MM.1S (cell line): ENCODE data around the gene PLAAT3.

ENCODE experiments used
- DNase-seq: peaks from one replicate; pipeline ENCODE4 v3.0.0-alpha.2; 2015
- H2AFZ ChIP-seq: fragments of 300-600 bp; sonication (generic); 2 replicates; pipeline ENCODE4 v1.6.0; 2016; ENCODE audit warnings: antibody characterized with exemption, low read length
- H3F3A ChIP-seq: fragments of 300-600 bp; sonication (generic); 2 replicates; pipeline ENCODE4 v1.6.1; 2016; ENCODE audit warnings: mild to moderate bottlenecking, antibody characterized with exemption, low read length, moderate library complexity, mixed read lengths; ENCODE audit not compliant: insufficient read depth
- H3K27ac ChIP-seq: fragments of 300-600 bp; sonication (generic); 2 replicates; pipeline ENCODE4 v1.5.1; 2016; ENCODE audit warnings: mild to moderate bottlenecking, low read length
- H3K27me3 ChIP-seq: fragments of 300-600 bp; sonication (generic); replicated peaks from 2 replicates; pipeline ENCODE4 v1.6.0; 2016; ENCODE audit warnings: low read length; ENCODE audit not compliant: insufficient read depth
- H3K36me3 ChIP-seq: fragments of 300-600 bp; sonication (generic); replicated peaks from 2 replicates; pipeline ENCODE4 v1.6.1; 2016; ENCODE audit warnings: mild to moderate bottlenecking, low read length, mixed read lengths; ENCODE audit not compliant: insufficient read depth
- H3K4me1 ChIP-seq: fragments of 300-600 bp; sonication (generic); 2 replicates; pipeline ENCODE4 v1.6.1; 2016; ENCODE audit warnings: low read length, mixed read lengths
- H3K4me2 ChIP-seq: fragments of 300-600 bp; sonication (generic); 2 replicates; pipeline ENCODE4 v1.6.0; 2016; ENCODE audit warnings: low read depth, low read length
- H3K4me3 ChIP-seq: fragments of 300-600 bp; sonication (generic); 2 replicates; pipeline ENCODE4 v1.5.1; 2016; ENCODE audit warnings: low read length, mixed read lengths
- H3K79me2 ChIP-seq: fragments of 300-600 bp; sonication (generic); 2 replicates; pipeline ENCODE4 v1.6.1; 2016; ENCODE audit warnings: mixed run types, low read length, mixed read lengths
- H3K9ac ChIP-seq: fragments of 300-600 bp; sonication (generic); 2 replicates; pipeline ENCODE4 v1.6.1; 2016; ENCODE audit warnings: low read length, mixed read lengths
- H3K9me2 ChIP-seq: fragments of 300-600 bp; sonication (generic); replicated peaks from 2 replicates; pipeline ENCODE4 v1.6.1; 2016; ENCODE audit warnings: mild to moderate bottlenecking, low read length, mixed read lengths; ENCODE audit not compliant: insufficient read depth
- H3K9me3 ChIP-seq: fragments of 300-600 bp; sonication (generic); replicated peaks from 2 replicates; pipeline ENCODE4 v1.6.1; 2016; ENCODE audit warnings: mild to moderate bottlenecking, low read length, mixed read lengths; ENCODE audit not compliant: insufficient read depth
- H4K20me1 ChIP-seq: fragments of 300-600 bp; sonication (generic); 2 replicates; pipeline ENCODE4 v1.6.1; 2016; ENCODE audit warnings: mild to moderate bottlenecking, low read length, moderate library complexity, mixed read lengths; ENCODE audit not compliant: insufficient read depth
- EZH2 ChIP-seq: fragments of 300-600 bp; sonication (generic); optimal IDR thresholded peaks from 2 replicates; pipeline ENCODE3; 2017; ENCODE audit warnings: low read depth, mild to moderate bottlenecking, antibody characterized with exemption, low read length, mixed read lengths
- EZH2phosphoT487 ChIP-seq: fragments of 300-600 bp; sonication (generic); IDR thresholded peaks from 2 replicates; pipeline ENCODE4 v1.6.1; 2018; ENCODE audit warnings: antibody characterized with exemption, low read length
- TF ChIP-seq, protein P1 (sequence below): fragments of 300-600 bp; sonication (generic); IDR thresholded peaks from 2 replicates; pipeline ENCODE4 v1.5.1; 2016; ENCODE audit warnings: antibody characterized with exemption, low read length, mixed read lengths

PLAAT3 gene

DNA sequence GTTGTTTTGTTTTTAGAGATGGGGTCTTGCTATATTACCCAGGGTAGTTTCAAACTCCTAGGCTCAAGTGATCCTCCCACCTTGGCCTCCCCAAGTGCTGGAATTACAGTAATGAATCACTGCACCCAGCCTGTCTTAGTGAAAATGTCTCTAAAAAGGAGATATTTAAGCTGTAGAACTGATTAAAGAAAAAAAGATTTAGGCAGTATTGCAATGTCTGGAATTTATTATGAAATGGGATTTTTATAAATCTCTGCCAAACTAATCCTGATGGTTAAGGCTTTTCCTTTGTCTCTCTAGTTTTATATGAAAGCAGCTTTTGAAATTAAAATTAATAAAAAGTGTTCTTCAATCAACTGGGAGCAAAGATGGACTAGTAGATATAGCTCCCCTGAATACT is 2.1 kb downstream of the PLAAT3 start:
- H3K4me3 ChIP-seq = no peak overlapping the region

DNA sequence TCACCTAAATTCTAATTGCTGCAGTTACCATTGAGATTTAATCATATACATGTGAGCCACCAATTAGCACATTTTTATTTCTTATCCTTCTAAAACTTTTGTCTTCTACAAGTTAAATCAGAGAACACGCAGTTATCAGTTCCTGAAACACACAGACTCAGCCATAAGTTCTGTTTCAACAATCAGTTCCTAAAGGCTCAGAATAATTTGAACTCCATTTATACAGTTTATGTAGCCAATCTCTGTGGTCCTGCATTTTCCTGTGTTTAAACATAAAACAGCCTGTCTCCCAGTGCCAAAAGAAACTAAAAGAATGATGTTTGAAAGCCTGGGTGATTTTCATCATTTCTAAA is 2.9 kb downstream of the PLAAT3 start:
- TF ChIP-seq, protein P1, sequence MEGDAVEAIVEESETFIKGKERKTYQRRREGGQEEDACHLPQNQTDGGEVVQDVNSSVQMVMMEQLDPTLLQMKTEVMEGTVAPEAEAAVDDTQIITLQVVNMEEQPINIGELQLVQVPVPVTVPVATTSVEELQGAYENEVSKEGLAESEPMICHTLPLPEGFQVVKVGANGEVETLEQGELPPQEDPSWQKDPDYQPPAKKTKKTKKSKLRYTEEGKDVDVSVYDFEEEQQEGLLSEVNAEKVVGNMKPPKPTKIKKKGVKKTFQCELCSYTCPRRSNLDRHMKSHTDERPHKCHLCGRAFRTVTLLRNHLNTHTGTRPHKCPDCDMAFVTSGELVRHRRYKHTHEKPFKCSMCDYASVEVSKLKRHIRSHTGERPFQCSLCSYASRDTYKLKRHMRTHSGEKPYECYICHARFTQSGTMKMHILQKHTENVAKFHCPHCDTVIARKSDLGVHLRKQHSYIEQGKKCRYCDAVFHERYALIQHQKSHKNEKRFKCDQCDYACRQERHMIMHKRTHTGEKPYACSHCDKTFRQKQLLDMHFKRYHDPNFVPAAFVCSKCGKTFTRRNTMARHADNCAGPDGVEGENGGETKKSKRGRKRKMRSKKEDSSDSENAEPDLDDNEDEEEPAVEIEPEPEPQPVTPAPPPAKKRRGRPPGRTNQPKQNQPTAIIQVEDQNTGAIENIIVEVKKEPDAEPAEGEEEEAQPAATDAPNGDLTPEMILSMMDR = no peak
- TF ChIP-seq EZH2phosphoT487 = no peak
- TF ChIP-seq EZH2 = no peak
- no peak overlapping the region for H3K27ac ChIP-seq
- H4K20me1 ChIP-seq = no peaks in the 10 kb centered on the region
- no peaks in the 10 kb centered on the region for H3K79me2 ChIP-seq
- no peaks in the 10 kb centered on the region for H3K9me2 ChIP-seq
- H3K4me3 ChIP-seq = no peak overlapping the region
- H3K27me3 ChIP-seq = no peaks in the 10 kb centered on the region
- no peak overlapping the region for H2AFZ ChIP-seq
- H3K9ac ChIP-seq = no peak overlapping the region
- no peaks in the 10 kb centered on the region for H3F3A ChIP-seq
- DNase-seq = no peak
- H3K4me1 ChIP-seq = no peaks in the 10 kb centered on the region
- H3K4me2 ChIP-seq = no peak overlapping the region
- no peaks in the 10 kb centered on the region for H3K9me3 ChIP-seq
- H3K36me3 ChIP-seq = no peaks in the 10 kb centered on the region

More for the DNA sequence above, 2.1 kb downstream of the PLAAT3 start:
- Histone ChIP-seq H3K79me2 (no peaks in the 10 kb centered on the region), H3K27me3 (no peaks in the 10 kb centered on the region), H3K36me3 (no peaks in the 10 kb centered on the region), H3F3A (no peaks in the 10 kb centered on the region), H3K27ac (no peak overlapping the region), H3K9me2 (no peaks in the 10 kb centered on the region), H4K20me1 (no peaks in the 10 kb centered on the region), H3K4me2 (no peak overlapping the region), H3K9me3 (no peaks in the 10 kb centered on the region), H3K9ac (no peak overlapping the region), H3K4me1 (no peaks in the 10 kb centered on the region), H2AFZ (no peak overlapping the region)
- TF ChIP-seq EZH2phosphoT487 (no peak), EZH2 (no peak)
- TF ChIP-seq, protein P1 = no peak
- DNase-seq = no peak

DNA sequence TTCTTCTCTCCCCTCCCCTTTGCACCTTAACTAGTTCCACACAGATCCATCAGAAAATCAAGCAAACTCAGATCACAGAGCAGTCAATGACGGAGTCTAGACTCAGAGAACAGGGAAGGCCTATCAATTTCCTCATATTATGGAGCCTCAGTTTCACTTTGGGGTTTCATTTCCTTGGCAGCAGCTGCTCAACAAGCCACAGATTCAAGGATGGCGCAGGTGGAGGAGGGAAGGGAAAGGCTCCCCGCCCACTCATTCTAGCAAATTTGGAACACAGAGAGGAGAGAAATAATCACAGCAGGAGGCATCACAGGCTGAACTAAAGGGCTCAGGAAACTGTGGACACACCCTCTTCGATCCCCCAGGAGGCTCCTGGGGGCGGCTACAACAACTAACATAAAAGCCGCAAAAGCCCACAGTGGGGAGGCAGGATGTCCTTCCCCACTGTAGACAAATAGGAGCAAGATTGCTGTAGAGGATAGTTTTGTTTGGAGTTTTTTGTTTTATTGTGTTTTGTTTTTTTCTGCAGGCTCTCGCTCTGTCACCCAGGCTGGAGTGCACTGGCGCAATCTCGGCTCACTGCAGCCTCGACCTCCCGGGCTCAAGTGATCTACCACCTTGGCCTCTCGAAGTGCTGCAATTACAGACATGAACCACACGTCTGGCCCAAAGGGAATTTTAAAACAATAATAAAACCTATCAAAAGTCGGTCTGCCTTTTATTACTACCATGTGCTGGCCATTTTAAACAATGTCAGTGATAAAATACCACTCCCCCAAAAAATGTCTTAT is 3.4 kb downstream of the PLAAT3 start:
- Histone ChIP-seq H3K27ac (no peak overlapping the region), H3K4me1 (no peaks in the 10 kb centered on the region), H3K9ac (no peak overlapping the region), H2AFZ (no peak overlapping the region), H3F3A (no peaks in the 10 kb centered on the region), H3K27me3 (no peaks in the 10 kb centered on the region), H3K4me2 (no peak overlapping the region), H3K79me2 (no peaks in the 10 kb centered on the region), H3K9me3 (no peaks in the 10 kb centered on the region), H3K9me2 (no peaks in the 10 kb centered on the region), H3K4me3 (no peak overlapping the region), H3K36me3 (no peaks in the 10 kb centered on the region), H4K20me1 (no peaks in the 10 kb centered on the region)
- no peak for TF ChIP-seq EZH2
- TF ChIP-seq, protein P1 = no peak
- no peak for TF ChIP-seq EZH2phosphoT487
- no peak for DNase-seq
